ENCODE data around the gene INHBB. TPM values are rescaled to one million over a fixed set of nuclear protein-coding genes. Genes with fewer than 3 reads are reported as not detected.

The INHBB gene
- total and polyA plus RNA-seq, 4 donors, result 0.97 to 7.8 (median 5.8) TPM

GRCh38 chr2:120399889-120400240 is 53.9 kb downstream of the INHBB start:
- Histone ChIP-seq H3K27ac (ENCODE audit: low read depth in 1 of 2, low read length in 1 of 2) (no peak overlapping the region), H3K36me3 (ENCODE audit: control insufficient read depth in 4 of 4, insufficient read depth in 4 of 4, low read length in 4 of 4) (no peaks in the 10 kb centered on the region), H3K9me3 (ENCODE audit: control insufficient read depth in 4 of 4, insufficient read depth in 3 of 4, low read length in 3 of 4) (no peaks in the 10 kb centered on the region), H3K4me1 (ENCODE audit: control insufficient read depth in 5 of 5, insufficient read depth in 5 of 5, low read length in 5 of 5) (peaks cover 0 to 19% (median 2%) of the 10 kb centered on the region in 5 donors), H3K4me3 (no peak overlapping the region), H3K27me3 (ENCODE audit: control insufficient read depth in 3 of 3, insufficient read depth in 3 of 3, low read length in 2 of 3) (peaks cover 0 to 9% (median 0%) of the 10 kb centered on the region in 3 donors), H3K9ac (ENCODE audit: insufficient read depth in 1 of 2, low read length in 2 of 2) (no peak overlapping the region)
- no peak for DNase-seq
- no peak for ATAC-seq (ENCODE audit: insufficient read depth, low FRiP score)
- no peak for TF ChIP-seq CTCF (IDR thresholded peaks at IDR 0.05; ENCODE audit: control extremely low read depth, extremely low read depth)
- 76 to 84% methylated on average over 8 of the region's 8 CpGs for WGBS, 2 donors

- 62 to 64% methylated on average over 11 of the region's 11 CpGs for whole genome bisulfite sequencing, 2 donors
- DNase-seq, result no peak
Observed at GRCh38 chr2:120400551-120400950, 54.6 kb downstream of the INHBB start.

More at GRCh38 chr2:120400551-120400950, 54.6 kb downstream of the INHBB start:
- H3K27me3 ChIP-seq (ENCODE audit: control insufficient read depth in 3 of 3, insufficient read depth in 3 of 3, low read length in 2 of 3), result peaks cover 0 to 9% (median 0%) of the 10 kb centered on the region in 3 donors
- no peak overlapping the region for H3K4me3 ChIP-seq
- no peaks in the 10 kb centered on the region for H3K36me3 ChIP-seq (ENCODE audit: control insufficient read depth in 4 of 4, insufficient read depth in 4 of 4, low read length in 4 of 4)
- ATAC-seq (ENCODE audit: insufficient read depth, low FRiP score), result no peak
- H3K9ac ChIP-seq (ENCODE audit: insufficient read depth in 1 of 2, low read length in 2 of 2), result no peak overlapping the region
- H3K27ac ChIP-seq (ENCODE audit: low read depth in 1 of 2, low read length in 1 of 2), result no peak overlapping the region
- no peak for TF ChIP-seq CTCF (IDR thresholded peaks at IDR 0.05; ENCODE audit: control extremely low read depth, extremely low read depth)
- H3K9me3 ChIP-seq (ENCODE audit: control insufficient read depth in 4 of 4, insufficient read depth in 3 of 4, low read length in 3 of 4), result no peaks in the 10 kb centered on the region
- H3K4me1 ChIP-seq (ENCODE audit: control insufficient read depth in 5 of 5, insufficient read depth in 5 of 5, low read length in 5 of 5), result peaks cover 0 to 14% (median 2%) of the 10 kb centered on the region in 5 donors

Other genes with a start within 250 kb of the INHBB start
- gene TMEM185B, start 122.7 kb upstream of the INHBB start, total RNA-seq, result 10 to 100 TPM; 27.1 to 35.2 TPM
- gene TMEM185B, start 122.7 kb upstream of the INHBB start, polyA plus RNA-seq, result 10 to 100 TPM in 1 of 2 donors, 1 to 10 TPM in 1; 6.5 to 27.0 TPM
- gene RALB, start 93.3 kb upstream of the INHBB start, total RNA-seq, result 100 to 1,000 TPM in 1 of 2 donors, 10 to 100 TPM in 1; 53.8 to 100 TPM
- gene RALB, start 93.3 kb upstream of the INHBB start, polyA plus RNA-seq, result 100 to 1,000 TPM in 1 of 2 donors, 10 to 100 TPM in 1; 34.6 to 111 TPM